Mesothelial cell of epicardium (in vitro differentiated cells): ENCODE measurements around the gene TMEM98. TPM values are rescaled to one million over a fixed set of nuclear protein-coding genes. Genes with fewer than 3 reads are reported as not detected.
A peak's percentile ranks its signal among the peaks of the same experiment; 100 is the strongest.

ENCODE experiments used
- DNase-seq, 2 experiments: peaks; one replicate each; pipeline ENCODE4 v3.0.0; 2021; ENCODE audit warnings: low spot score in 2 of 2; ENCODE audit not compliant: unreplicated experiment in 2 of 2
- H3K27ac Mint-ChIP-seq: 2 replicates; pipeline ENCODE4 v1.8.0; 2021; ENCODE audit warnings: mixed read lengths
- H3K27me3 Mint-ChIP-seq: 2 replicates; pipeline ENCODE4 v1.8.0; 2021; ENCODE audit warnings: low read depth, mixed read lengths
- H3K36me3 Mint-ChIP-seq: 2 replicates; pipeline ENCODE4 v1.8.0; 2021; ENCODE audit warnings: mixed read lengths
- H3K4me1 Mint-ChIP-seq: 2 replicates; pipeline ENCODE4 v1.8.0; 2021; ENCODE audit warnings: mixed read lengths
- H3K4me3 Mint-ChIP-seq: 2 replicates; pipeline ENCODE4 v1.8.0; 2021; ENCODE audit warnings: mild to moderate bottlenecking, moderate library complexity, mixed read lengths
- H3K9me3 Mint-ChIP-seq: 2 replicates; pipeline ENCODE4 v1.8.0; 2021; ENCODE audit warnings: mixed read lengths
- total RNA-seq: library from RNA; stranded (reverse); gene quantifications from 3 replicates; pipeline ENCODE4 v1.2.1, GENCODE V29; 2021
- TF ChIP-seq, protein P1 (sequence below): fragments of 200-600 bp; sonication (generic); IDR thresholded peaks from one replicate; pipeline ENCODE4 v1.5.0; 2021; ENCODE audit warnings: antibody characterized with exemption; ENCODE audit not compliant: unreplicated experiment

The TMEM98 gene
- total RNA-seq, 1 donor from 2014 or later, result 205 TPM

- Mint-ChIP-seq H3K9me3 (no peaks in the 10 kb centered on the region), H3K27ac (peak overlapping the region; percentile 31), H3K4me3 (no peak overlapping the region), H3K36me3 (peaks cover 43% of the 10 kb centered on the region), H3K27me3 (no peaks in the 10 kb centered on the region), H3K4me1 (peaks cover 24% of the 10 kb centered on the region)
- no peak for DNase-seq
- TF ChIP-seq, protein P1, sequence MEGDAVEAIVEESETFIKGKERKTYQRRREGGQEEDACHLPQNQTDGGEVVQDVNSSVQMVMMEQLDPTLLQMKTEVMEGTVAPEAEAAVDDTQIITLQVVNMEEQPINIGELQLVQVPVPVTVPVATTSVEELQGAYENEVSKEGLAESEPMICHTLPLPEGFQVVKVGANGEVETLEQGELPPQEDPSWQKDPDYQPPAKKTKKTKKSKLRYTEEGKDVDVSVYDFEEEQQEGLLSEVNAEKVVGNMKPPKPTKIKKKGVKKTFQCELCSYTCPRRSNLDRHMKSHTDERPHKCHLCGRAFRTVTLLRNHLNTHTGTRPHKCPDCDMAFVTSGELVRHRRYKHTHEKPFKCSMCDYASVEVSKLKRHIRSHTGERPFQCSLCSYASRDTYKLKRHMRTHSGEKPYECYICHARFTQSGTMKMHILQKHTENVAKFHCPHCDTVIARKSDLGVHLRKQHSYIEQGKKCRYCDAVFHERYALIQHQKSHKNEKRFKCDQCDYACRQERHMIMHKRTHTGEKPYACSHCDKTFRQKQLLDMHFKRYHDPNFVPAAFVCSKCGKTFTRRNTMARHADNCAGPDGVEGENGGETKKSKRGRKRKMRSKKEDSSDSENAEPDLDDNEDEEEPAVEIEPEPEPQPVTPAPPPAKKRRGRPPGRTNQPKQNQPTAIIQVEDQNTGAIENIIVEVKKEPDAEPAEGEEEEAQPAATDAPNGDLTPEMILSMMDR, result no peak
These were observed 5.9 kb downstream of the TMEM98 start for GRCh38 chr17:32933881-32934280.

GRCh38 chr17:32935726-32936125 lies 7.8 kb downstream of the TMEM98 start:
- Mint-ChIP-seq H3K36me3 (peaks cover 59% of the 10 kb centered on the region), H3K9me3 (peaks cover under 1% of the 10 kb centered on the region), H3K27ac (peak overlapping the region; percentile 57), H3K27me3 (no peaks in the 10 kb centered on the region), H3K4me3 (no peak overlapping the region), H3K4me1 (peaks cover 12% of the 10 kb centered on the region)
- TF ChIP-seq, protein P1, result no peak
- DNase-seq, result no peak

DNA sequence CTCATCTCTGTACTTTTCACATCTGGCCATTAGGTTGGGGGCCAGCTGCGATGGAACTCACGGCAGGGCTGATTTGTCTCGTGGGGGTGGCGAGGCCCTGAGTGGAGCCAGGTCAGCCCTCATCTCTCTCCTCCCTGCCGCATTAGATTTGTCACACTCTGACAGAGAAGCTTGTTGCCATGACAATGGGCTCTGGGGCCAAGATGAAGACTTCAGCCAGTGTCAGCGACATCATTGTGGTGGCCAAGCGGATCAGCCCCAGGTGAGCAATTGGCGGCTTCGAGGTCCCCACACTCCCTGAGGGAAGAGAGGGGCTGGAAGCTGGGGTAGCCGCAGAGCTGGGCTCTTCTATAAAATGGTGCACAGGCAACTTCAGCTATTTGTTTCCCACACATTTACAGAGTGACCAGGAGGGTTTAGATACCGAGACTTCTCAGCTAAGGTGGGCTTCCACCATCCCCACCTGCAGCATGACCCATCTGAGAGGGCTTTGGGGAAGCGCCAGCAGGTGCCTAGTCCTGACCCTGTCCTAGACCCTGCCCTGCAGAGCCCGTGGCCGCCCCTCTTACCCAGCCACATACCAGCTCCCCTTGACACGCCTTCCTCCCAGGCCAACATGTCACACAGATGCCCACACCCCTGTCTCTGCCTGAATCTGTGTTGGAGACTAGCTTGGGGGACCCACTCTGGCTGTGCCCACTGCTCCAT lies 8.4 kb downstream of the TMEM98 start:
- H3K9me3 Mint-ChIP-seq, result peaks cover 4% of the 10 kb centered on the region
- peaks cover 12% of the 10 kb centered on the region for H3K4me1 Mint-ChIP-seq
- H3K4me3 Mint-ChIP-seq, result peak overlapping the region; percentile 8
- H3K27me3 Mint-ChIP-seq, result no peaks in the 10 kb centered on the region
- H3K36me3 Mint-ChIP-seq, result peaks cover 64% of the 10 kb centered on the region
- peak overlapping the region; percentile 95 for H3K27ac Mint-ChIP-seq
- DNase-seq, result no peak
- TF ChIP-seq, protein P1, result no peak

DNA sequence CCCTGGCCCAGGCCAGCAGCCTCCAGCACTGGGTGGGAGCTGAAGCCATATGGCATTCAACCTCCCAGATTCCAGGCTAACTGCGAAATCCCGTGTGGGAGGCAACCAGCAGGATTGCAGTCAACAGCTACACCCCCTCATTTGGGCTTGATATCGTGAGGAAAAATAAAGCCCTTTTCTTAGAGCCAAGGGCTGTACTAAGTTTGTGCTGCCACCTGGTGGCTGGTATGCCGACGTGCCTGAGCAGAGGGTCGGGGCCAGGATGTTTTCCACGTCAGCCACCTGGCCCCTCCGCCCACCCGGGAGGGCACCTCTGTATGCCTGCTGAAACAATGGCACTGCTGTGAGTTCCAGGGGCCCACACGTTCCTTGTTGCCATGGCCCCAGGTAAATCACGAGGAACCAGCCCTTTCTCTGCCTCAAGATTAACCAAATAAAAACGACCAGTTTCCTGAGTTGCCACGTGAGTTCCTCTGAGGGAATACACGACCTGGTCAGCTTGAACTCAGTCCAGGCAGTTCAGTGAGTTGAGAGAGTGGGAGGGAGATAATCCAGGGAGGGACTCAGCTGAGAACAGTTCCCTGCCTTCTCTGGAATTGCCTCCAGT lies 9.0 kb downstream of the TMEM98 start:
- Mint-ChIP-seq H3K27ac (peak overlapping the region; percentile 95), H3K4me1 (peaks cover 12% of the 10 kb centered on the region), H3K36me3 (peaks cover 61% of the 10 kb centered on the region), H3K27me3 (no peaks in the 10 kb centered on the region), H3K4me3 (peak overlapping the region; percentile 8), H3K9me3 (peaks cover 6% of the 10 kb centered on the region)
- TF ChIP-seq, protein P1, result peak; percentile 96
- DNase-seq, result peak; percentile 71 to 88

DNA sequence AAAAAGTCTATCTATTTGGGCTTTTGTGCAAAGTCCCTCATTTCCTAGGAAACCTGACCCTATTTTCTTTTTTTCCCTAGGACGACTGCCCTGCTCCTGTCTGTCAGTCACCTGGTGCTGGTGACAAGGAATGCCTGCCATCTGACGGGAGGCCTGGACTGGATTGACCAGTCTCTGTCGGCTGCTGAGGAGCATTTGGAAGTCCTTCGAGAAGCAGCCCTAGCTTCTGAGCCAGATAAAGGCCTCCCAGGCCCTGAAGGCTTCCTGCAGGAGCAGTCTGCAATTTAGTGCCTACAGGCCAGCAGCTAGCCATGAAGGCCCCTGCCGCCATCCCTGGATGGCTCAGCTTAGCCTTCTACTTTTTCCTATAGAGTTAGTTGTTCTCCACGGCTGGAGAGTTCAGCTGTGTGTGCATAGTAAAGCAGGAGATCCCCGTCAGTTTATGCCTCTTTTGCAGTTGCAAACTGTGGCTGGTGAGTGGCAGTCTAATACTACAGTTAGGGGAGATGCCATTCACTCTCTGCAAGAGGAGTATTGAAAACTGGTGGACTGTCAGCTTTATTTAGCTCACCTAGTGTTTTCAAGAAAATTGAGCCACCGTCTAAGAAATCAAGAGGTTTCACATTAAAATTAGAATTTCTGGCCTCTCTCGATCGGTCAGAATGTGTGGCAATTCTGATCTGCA lies 12.9 kb downstream of the TMEM98 start:
- DNase-seq, result no peak
- TF ChIP-seq, protein P1, result no peak

More for the DNA sequence above, 12.9 kb downstream of the TMEM98 start:
- Mint-ChIP-seq H3K27me3 (no peaks in the 10 kb centered on the region), H3K36me3 (peaks cover 51% of the 10 kb centered on the region), H3K4me1 (peaks cover 35% of the 10 kb centered on the region), H3K9me3 (peaks cover 6% of the 10 kb centered on the region), H3K27ac (no peak overlapping the region), H3K4me3 (no peak overlapping the region)
